NCI-H2196 treated with DMSO at 0.1 percent for 48 hours (cell line): ENCODE data around the gene RHBDL1.
A peak's percentile ranks its signal among the peaks of the same experiment; 100 is the strongest.

Source experiments
- DNase-seq: peaks from one replicate; lab custom pipeline; 2025; ENCODE audit not compliant: unreplicated experiment; lab: John Stamatoyannopoulos, UW

RHBDL1 gene

GRCh38 chr16:672851-673250 lies 2.6 kb upstream of the RHBDL1 start:
- DNase-seq = no peak

- no peak for DNase-seq
These were observed 2.0 kb upstream of the RHBDL1 start for GRCh38 chr16:673399-673991.

- no peak for DNase-seq
These were observed 1.1 kb upstream of the RHBDL1 start for GRCh38 chr16:674214-674881.

GRCh38 chr16:675884-676564 lies 553 bp downstream of the RHBDL1 start:
- no peak for DNase-seq

- no peak for DNase-seq
These were observed 1.1 kb downstream of the RHBDL1 start for GRCh38 chr16:676565-676902.

GRCh38 chr16:676913-677312 lies 1.4 kb downstream of the RHBDL1 start:
- DNase-seq = peak; percentile 80

- peak; percentile 33 for DNase-seq
These were observed 2.1 kb downstream of the RHBDL1 start for GRCh38 chr16:677316-678190.

GRCh38 chr16:678209-678857 lies 2.9 kb downstream of the RHBDL1 start:
- peak; percentile 21 for DNase-seq

GRCh38 chr16:678858-679813 lies 3.7 kb downstream of the RHBDL1 start:
- DNase-seq = peak; percentile 67

- DNase-seq = peak; percentile 83
These were observed 4.5 kb downstream of the RHBDL1 start, which contains the start of gene STUB1 for GRCh38 chr16:679814-680624. TSS of gene STUB1 (plus strand) at chr16:680410. CDS start at chr16:680526, 116 bp downstream.

GRCh38 chr16:680625-680945 lies 5.1 kb downstream of the RHBDL1 start:
- DNase-seq = no peak

- DNase-seq = no peak
These were observed 5.7 kb downstream of the RHBDL1 start for GRCh38 chr16:680967-681745.

- no peak for DNase-seq
These were observed 6.4 kb downstream of the RHBDL1 start for GRCh38 chr16:681746-682427.

GRCh38 chr16:682493-683395 lies 7.3 kb downstream of the RHBDL1 start:
- DNase-seq = no peak

- DNase-seq = no peak
These were observed 8.1 kb downstream of the RHBDL1 start for GRCh38 chr16:683396-684070.
